ENCODE results near the gene PIK3CB.
"Not testable (repeated sequence)": the region's sequence is repeated elsewhere in the genome, so short reads cannot be mapped to it uniquely, and the experiment has no call there.

The PIK3CB gene

DNA sequence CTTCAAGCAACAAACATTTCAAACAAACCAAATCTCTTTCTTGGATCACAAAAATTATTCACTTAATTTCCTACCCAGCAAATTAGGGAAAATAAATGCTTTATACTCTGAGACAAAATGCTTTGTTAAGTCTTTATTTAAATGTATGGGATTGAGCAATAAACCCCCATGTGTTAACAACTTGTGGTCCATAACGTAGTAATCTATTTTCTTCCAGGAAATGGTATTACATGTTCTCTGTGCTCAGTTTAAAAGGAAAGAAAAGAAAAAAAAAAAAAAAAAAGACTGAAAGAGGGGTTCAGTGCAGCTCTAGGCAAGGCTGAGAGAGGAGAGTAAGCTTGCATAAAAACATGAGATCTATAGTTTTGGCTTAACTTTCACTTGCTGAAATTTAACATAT lies 102.3 kb downstream of the PIK3CB start:
- DNase-seq = no peak

DNA sequence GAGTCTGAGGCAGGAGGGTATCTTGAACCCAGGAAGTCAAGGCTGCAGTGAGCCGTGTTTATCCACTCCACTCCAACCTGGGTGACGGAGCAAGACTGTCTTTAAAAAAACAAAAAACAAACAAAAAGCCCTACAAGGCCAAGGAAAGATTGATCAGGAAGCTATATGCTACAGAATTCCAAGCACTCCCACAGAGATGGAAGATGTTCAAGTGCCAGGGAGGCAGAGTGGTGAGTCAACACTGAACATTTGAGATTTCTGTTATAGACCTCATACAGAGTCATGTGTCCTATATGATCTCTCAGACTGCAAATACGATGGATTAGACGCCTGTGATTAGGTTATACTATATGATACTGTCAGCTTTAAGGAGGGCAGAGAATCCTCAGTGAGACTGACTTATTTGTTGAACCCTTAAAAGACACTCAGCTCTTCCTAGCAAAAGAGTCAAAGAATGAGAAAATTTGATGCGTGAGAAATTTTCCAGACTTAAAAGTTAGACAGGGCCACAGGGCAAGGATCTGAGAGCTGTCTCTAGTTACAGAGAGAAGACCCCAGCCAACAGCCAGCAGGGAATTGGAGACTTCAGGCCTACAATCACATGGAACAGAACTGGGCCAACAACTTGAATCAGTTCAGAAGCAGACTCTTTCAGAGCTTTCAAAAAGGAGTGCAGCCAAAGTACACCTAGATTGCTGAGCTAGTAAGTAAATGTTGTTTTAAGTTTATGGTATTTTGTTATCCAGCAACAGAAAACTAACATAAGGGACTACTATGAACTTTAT lies 107.6 kb downstream of the PIK3CB start:
- DNase-seq = no peak

DNA sequence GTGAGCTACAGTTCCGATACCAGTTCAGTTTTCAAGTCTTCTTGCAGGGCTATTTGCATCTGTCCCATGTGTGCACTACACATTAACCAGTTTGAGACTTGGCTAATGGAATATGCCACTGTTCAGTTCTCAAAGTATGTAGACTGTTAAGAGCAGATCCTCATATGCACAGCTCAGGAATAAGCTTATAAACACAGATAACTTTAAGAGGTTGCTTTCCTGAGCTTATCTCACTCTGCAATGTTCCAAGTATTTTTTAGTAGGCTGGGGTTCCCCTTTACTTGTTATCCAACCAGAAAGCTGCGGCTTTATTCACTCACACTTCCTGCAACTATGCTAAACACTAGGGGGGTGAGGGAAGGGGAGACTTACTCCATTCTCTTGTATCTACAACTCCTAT lies 108.7 kb downstream of the PIK3CB start:
- DNase-seq = not testable (repeated sequence)

DNA sequence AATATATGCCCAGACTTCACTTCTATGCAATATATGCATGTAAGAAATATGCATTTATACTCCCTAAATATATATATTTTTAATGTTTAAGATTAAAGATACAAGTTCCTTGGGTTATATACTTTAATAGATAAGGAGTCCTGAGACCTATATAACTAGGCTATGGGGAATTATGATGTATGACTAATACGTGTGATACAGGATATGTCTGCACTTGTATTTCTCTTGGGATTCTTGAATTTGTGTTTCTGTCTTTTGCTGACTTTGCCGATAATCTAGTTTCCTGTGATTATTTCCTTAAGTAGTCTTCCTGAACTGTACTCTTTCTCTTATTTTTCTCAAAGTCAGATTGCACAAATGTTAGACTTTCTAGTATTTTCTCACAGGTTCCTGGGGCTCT lies 109.6 kb downstream of the PIK3CB start:
- no peak for DNase-seq

DNA sequence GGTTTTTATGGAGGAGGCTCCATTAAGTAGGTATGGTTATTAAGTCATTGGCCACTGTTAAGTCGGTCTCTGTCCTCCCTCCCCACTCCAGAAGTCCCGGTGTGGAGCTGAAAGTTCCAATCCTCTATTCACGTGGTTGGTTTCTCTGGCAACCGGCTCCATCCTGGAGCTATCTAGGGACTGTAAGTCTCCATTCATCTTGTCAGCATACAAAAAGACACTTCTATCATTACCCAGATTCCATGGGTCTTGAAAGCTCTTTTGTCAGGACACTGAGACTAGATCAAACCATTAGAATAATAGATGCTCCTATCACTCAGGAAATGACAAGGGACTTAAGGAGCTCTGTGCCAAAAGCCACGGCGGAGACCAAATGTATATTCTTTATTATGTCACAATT lies 110.3 kb downstream of the PIK3CB start:
- no peak for DNase-seq

DNA sequence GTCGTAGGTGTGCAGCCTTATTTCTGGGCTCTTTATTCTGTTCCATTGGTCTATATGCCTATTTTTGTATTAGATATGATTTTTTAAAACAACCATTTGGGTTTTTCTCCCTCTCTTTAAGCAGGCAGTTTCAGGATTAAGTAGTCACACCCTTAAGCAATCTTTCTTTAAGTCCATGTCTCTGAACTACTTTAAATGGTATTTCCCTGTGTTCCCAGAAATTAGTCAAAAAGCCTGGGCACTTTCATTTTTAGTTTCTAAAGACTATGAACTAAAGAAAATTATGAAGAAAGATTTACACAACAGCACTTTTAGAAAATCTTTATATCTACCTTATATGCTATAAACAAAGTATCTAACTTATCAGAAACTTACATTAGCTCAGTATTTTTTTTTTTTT lies 115.9 kb downstream of the PIK3CB start:
- DNase-seq = no peak

DNA sequence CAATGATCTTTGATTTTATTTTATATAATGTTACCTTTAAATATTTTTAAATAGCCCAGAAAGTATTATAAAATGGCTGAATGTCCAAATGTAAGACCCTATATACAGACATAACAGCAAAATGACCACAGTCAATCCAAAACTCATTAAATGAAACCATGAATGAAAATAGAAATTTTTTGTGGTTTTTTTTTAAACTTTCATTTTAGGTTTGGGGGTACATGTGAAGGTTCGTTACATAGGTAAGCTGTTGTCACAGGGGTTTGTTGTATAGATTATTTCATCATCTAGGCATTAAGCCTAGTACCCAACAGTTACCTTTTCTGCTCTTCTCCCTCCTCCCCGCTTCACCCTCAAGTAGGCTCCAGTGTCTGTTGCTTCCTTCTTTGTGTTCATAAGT lies 117.4 kb downstream of the PIK3CB start:
- no peak for DNase-seq

DNA sequence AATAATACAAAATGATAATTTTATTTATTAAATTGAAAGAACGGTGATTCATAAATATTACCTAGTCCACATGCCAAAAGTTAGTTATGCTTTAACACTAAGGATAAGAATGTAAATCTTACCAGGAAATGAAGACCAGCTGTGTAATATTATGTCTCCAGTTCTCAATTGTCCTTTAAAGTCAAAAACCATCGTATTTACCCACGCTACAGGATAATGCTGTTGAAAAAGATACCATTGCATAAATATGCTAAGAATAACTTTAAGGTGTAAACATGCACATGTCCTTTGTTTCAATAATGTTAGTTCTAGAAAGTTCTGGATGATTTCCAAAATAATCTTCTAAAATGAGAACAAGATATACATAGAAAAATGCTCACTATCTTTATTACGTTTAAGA lies 122.6 kb downstream of the PIK3CB start:
- DNase-seq = no peak

DNA sequence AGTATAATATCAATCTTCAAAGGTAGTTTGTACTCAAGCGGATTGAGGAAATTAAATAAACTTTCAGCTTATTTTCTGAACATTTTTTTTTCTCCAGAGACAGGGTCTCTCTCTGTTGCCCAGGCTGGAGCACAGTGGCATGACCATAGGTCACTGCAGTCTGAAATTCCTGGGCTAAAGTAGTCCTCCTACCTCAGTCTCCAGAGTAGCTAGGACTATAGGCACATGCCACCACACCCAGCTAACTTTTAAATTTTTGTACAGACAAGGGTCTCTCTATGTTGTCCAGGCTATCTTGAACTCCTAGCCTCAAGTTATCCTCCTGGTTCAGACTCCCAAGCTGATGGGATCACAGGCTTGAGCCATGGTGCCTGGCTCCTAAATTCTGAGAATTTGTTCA lies 129.1 kb downstream of the PIK3CB start:
- DNase-seq = no peak

DNA sequence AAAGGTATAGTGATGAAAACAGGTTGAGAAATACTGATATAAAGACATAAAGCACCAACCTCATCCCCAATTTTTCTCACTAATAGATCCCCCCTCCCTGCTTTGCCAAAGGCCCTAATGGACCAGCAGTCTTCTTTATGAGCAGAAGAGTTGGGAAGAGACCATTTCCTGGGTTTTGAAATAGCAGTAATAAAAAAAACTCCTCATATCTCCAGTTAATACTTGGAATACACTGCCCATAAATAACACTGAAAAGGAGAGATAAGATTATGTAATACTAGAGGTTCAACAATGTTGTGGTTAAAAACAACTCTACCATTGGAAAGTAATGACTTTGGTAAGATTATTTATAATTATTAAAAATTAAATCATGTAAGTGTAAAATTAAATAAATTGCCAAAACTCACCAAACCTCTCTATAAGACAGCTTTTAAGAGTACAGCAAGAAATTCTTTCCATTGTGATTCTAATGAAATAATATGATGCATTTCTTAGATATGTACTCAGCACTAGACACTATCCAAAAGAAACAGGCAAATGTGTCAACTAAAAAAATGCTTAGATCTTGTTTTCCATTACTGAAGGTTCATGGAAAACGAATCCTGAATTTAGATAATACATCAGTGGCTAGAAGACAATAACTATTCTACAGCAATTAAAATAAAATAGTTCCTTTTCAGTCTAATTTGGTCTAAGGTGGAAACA lies 137.9 kb downstream of the PIK3CB start:
- no peak for DNase-seq

DNA sequence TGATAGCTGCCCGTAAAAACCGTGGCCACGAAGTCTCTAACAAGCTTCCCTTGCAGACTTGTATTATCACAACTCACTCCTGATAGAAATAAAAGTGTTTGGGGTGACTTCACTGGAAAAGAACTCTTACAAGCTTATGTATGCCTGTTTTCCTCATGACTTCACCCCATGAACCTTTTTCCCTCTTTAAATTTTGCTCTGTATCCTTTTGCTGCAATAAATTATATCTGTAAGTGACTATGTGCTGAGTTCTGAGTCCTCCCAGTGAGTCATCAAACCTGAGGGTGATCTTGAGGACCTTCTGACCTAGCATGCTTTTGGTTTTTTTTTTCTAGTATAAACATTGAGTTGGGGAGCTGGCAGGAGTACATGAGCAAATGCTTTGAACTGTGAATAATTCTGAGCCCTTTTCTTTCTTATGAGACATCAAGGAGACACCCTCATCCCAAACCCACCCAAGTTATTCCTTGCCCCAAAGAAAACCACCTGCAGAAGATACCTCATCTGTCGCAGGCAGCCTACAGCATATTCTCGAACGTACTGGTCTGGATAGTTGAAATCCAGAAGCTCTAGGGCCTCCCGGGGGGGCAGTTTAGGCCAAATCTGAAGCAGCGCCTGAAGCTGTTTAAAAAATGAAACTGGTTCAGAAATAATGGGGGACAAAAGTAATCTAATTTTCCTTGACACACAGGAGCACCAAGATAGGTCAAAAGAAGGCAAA lies 140.3 kb downstream of the PIK3CB start:
- no peak for DNase-seq

DNA sequence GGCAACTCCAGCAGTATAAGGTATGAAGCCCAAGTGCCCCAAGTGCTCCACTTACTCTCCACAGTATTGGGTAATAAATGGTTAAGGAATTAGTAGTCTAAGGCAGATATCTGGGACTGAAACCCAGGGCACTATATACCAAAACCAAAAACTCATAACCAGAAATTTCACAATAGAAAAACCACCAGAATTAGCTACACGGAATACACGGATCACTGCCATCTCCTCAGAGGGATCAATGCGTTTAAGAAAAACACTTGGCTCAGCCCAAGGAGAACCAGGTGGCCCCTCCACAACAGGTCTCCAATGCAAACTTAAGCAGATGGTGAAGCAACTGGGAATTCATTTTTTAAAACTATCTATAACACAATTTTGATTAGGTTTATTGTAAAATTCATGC lies 142.6 kb downstream of the PIK3CB start:
- no peak for DNase-seq

DNA sequence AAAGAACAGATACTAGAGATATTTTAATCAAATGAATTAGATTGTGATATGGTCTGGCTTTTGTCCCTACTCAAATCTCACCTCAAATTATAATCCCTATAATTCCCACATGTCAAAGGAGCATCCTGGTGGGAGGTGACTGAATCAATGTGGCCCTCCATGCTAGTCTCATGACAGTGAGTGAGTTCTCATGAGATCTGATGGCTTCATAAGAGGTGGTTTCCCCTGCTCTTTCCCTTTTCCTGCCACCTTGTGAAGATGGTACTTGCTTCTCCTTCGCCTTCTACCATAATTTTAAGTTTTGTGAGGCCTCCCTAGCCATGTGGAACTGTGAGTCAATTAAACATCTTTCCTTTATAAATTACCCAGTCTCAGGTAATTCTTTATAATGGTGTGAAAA lies 143.4 kb downstream of the PIK3CB start:
- no peak for DNase-seq

DNA sequence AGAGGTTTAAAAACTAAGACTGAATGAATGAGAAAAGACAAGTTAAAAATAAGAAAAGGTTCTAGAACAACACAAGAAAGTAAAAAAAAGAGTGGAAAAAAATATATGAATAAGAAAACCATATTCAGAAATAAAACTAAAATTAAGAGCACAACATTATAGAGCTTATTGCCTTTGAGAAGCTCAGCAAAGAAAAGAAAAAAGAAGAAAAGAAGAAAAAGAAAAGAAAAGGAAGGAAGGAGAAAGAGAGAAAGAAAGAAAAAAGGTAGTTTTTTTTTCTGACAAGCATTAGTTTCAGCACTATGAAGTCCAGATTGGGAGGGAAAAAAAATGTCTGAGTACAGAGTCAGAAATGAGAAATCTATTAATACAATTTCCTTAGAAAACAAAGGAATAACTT lies 144.7 kb downstream of the PIK3CB start:
- DNase-seq = no peak

DNA sequence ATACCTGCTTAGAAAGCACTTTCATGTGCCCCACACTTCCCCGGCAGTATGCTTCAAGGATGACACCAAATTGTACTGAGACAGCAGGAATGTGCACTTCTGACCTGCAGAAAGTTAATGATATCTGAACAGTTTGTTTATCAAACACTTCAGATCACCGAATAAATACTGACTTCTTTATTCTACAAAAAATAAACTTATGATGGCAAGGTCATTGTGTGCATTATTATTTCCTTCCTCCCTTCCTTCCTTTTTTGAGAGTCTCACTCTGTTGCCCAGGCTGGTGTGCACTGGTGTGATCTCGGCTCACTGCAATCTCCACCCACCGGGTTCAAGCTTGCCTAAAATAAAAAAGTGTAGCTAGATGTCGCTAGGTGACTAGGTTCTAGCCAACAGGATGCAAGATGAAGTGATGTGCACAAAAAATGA lies 145.8 kb downstream of the PIK3CB start:
- no peak for DNase-seq

DNA sequence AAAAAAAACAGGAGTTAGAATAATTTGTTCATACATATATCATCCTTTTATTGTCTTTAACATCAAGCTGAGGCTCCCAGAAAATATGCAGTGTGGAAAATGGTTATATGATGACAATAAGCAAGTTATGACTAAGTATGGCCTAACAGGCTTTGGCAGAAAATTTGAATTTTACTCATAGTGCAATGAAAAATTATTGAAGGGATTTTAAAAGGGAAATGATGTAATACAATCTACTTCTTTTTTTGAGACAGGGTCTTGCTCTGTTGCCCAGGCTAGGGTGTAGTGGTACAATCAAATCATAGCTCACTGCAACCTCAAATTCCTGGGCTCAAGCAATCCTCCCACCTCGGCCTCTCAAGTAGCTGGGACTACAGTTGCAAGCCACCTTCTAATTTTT lies 147.5 kb downstream of the PIK3CB start:
- no peak for DNase-seq

DNA sequence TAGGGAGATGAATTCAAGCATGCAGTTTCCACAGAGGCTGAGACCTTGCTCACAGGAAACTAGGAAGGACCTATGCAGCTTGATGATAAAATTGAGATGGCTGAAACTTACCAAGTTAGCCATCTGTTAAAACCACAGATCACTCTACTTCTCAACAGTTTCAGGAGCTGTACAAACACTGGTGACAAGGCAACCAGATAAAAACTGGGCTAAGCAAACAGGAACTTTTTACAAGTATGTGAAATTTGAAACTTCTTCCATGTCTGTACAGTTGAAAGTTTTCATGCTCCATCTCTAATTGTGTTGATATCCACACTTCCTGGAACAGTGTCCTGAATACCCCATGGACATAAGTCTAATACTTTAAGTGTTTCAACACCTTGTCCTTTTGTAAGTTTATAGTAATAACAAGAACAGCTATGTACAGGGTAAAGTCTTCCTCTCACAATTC lies 147.9 kb downstream of the PIK3CB start:
- DNase-seq = no peak

DNA sequence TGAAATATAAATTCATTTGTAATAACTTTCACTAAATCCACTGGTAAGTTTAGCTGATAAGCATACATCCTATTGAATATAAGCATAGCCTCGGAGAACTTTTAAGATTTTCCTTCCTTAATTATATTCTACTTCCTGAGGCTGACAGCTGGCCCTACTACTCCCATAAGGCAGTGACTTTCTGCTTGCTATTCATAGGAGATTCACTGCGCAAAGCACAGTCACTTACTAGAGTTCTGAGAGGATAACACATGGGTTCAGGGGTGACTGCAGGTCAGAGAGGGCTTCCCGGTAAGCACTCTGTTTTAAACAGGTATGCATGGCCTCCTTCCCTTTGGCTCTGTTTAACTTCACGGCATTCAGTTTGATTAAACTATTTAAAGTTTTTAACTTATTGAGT lies 150.3 kb downstream of the PIK3CB start:
- no peak for DNase-seq

DNA sequence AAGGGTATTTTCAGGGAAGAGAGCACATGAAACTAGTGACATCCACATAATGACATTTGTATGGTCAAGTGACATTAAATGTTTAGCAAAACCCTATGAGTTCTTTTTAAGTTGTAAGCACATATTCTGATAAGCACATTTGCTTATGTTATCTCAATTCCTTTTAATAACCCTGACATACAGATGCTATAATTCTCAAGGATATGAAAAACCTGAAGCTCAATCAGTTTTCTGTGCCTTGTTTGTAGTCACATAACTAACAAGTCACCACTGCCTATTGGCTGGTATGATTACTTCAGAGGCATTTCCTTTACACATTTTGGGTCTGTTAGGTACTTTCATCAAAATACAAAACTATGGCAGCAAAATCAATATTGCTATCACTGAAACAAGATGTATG lies 152.1 kb downstream of the PIK3CB start:
- DNase-seq = no peak

DNA sequence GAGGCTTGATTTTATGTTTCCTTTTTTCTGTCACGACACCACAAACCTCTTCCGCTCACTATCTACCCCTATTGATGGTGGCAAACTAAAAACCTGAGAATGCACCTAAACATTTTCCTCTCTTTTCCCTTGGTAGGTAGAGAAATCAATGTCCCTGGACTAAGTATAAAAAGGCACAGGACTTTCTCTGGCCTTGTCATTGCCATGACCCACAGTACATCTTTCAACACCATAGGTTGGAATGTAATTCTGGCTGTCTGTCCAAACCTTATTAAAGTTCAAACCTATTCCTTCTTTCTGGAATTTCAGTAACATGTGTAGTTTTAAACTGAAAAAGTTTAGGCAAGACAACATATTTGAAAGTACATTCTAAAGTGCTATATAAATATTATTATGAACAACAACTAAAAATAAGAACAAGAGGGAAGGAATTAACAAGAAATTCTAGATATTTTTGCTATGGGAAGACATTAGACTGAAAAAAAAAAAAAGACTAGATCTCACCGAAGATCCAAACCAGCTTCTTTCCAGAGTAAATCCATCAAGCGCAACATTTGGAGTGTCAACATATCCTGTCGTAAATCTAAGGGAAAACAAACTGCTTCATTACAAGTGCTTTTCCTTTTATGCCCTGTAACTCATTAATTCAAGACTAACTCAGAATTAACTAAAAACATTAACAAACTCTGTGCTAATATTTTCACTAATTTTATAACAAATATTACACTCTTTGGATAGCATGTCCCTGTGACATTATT lies 153.1 kb downstream of the PIK3CB start:
- no peak for DNase-seq

DNA sequence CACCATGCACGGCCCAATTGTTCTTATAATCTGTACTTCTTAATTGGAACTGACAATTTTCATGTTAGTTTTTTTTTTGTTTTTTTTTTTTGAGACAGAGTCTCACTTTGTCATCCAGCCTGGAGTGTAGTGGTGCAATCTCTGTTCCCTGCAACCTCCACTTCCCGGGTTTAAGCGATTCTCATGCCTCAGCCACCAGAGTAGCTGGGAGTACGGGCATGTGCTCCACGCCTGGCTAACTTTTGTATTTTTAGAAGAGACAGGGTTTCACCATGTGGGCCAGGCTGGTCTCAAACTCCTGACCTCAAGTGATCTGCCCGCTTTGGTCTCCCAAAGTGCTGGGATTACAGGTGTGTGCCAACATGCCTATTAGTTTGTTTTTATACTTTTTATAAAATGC lies 153.8 kb downstream of the PIK3CB start:
- not testable (repeated sequence) for DNase-seq

DNA sequence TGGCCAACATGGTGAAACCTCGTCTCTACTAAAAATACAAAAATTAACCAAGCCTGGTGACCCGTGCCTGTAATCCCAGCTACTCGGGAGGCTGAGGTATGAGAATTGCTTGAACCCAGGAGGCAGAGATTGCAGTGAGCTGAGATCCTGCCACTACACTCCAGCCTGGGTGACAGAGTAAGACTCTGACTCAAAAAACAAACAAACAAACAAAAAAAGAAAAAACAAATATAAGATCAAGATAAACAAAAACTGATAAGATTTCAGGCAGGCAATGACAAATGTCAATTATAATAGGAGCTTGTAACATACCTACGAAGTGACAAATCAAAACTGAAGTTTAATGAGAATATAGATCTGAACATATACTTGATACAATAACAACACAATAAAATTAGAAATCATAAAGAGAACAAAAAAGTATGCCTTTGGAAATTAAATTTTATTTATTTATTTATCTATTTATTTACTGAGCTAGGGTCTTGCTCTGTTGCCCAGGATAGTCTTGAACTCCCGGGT lies 155.8 kb downstream of the PIK3CB start:
- no peak for DNase-seq

DNA sequence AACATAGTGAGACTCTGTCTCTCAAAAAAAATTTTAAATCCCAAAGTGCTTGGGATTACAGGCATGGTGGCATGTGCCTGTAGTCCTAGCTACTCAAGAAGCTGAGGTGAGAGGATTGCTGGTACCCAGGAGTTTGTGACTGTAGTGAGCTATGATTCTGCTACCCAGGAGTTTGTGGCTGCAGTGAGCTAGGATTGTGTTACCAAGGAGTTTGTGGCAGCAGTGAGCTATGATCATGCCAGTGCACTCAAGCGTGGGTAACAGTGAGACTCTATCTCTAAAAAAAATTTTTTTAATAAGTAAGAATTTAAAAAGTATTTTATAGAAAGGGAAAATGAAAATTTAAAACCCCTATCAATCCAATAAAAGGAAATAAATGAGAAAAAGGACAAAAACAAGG lies 156.6 kb downstream of the PIK3CB start:
- no peak for DNase-seq

Data from SHP77 (cell line).